GM21390 (cell line): ENCODE measurements around the gene ADARB2.

Source experiments
- ATAC-seq: cut with Tn5 transposase; IDR thresholded peaks from one replicate; pipeline ENCODE4 v1.9.1; 2021; ENCODE audit not compliant: unreplicated experiment

Gene ADARB2

GRCh38 chr10:1508096-1508495 lies 229.2 kb downstream of the ADARB2 start:
- ATAC-seq, result no peak

GRCh38 chr10:1507436-1507835 lies 229.9 kb downstream of the ADARB2 start:
- no peak for ATAC-seq

- ATAC-seq, result no peak
Observed at GRCh38 chr10:1504940-1505339, 232.4 kb downstream of the ADARB2 start.

- ATAC-seq, result no peak
Observed at GRCh38 chr10:1504286-1504685, 233.0 kb downstream of the ADARB2 start.

- ATAC-seq, result no peak
Observed at GRCh38 chr10:1502451-1502850, 234.9 kb downstream of the ADARB2 start.

- no peak for ATAC-seq
Observed at GRCh38 chr10:1499359-1499957, 237.9 kb downstream of the ADARB2 start.

GRCh38 chr10:1498746-1499358 lies 238.5 kb downstream of the ADARB2 start:
- no peak for ATAC-seq

- ATAC-seq, result no peak
Observed at GRCh38 chr10:1495915-1496517, 241.3 kb downstream of the ADARB2 start.

- no peak for ATAC-seq
Observed at GRCh38 chr10:1492641-1493040, 244.7 kb downstream of the ADARB2 start.

GRCh38 chr10:1491901-1492300 lies 245.4 kb downstream of the ADARB2 start:
- no peak for ATAC-seq

- ATAC-seq, result no peak
Observed at GRCh38 chr10:1489801-1490200, 247.5 kb downstream of the ADARB2 start.

- ATAC-seq, result peak; percentile 99
Observed at GRCh38 chr10:1488970-1489548, 248.3 kb downstream of the ADARB2 start.

GRCh38 chr10:1486841-1487687 lies 250.3 kb downstream of the ADARB2 start:
- ATAC-seq, result no peak

GRCh38 chr10:1485357-1485756 lies 252.0 kb downstream of the ADARB2 start:
- ATAC-seq, result no peak

GRCh38 chr10:1483826-1484225 lies 253.5 kb downstream of the ADARB2 start:
- no peak for ATAC-seq

GRCh38 chr10:1483246-1483645 lies 254.1 kb downstream of the ADARB2 start:
- no peak for ATAC-seq

GRCh38 chr10:1477578-1477977 lies 259.7 kb downstream of the ADARB2 start:
- ATAC-seq, result no peak

- ATAC-seq, result no peak
Observed at GRCh38 chr10:1476455-1476803, 260.9 kb downstream of the ADARB2 start.

- ATAC-seq, result no peak
Observed at GRCh38 chr10:1475771-1476454, 261.4 kb downstream of the ADARB2 start.

GRCh38 chr10:1475098-1475591 lies 262.2 kb downstream of the ADARB2 start:
- no peak for ATAC-seq
